Measurements from ENCODE around the gene COX10.

COX10 gene

GRCh38 chr17:14089179-14089578, 19.9 kb downstream of the COX10 start:
- no peak overlapping the region for H3K4me3 ChIP-seq (ENCODE audit: low read depth, low read length)
- TF ChIP-seq CTCF (IDR thresholded peaks at IDR 0.05; ENCODE audit: low read depth, low read length) = no peak

GRCh38 chr17:14091367-14091766, 22.1 kb downstream of the COX10 start:
- TF ChIP-seq CTCF (IDR thresholded peaks at IDR 0.05; ENCODE audit: low read depth, low read length) = no peak
- H3K4me3 ChIP-seq (ENCODE audit: low read depth, low read length) = no peak overlapping the region

- TF ChIP-seq CTCF (IDR thresholded peaks at IDR 0.05; ENCODE audit: low read depth, low read length) = no peak
- H3K4me3 ChIP-seq (ENCODE audit: low read depth, low read length) = no peak overlapping the region
These were observed 23.5 kb downstream of the COX10 start for GRCh38 chr17:14092808-14093207.

- TF ChIP-seq CTCF (IDR thresholded peaks at IDR 0.05; ENCODE audit: low read depth, low read length) = no peak
- H3K4me3 ChIP-seq (ENCODE audit: low read depth, low read length) = no peak overlapping the region
These were observed 25.6 kb downstream of the COX10 start for GRCh38 chr17:14094676-14095601.

- H3K4me3 ChIP-seq (ENCODE audit: low read depth, low read length) = no peak overlapping the region
- no peak for TF ChIP-seq CTCF (IDR thresholded peaks at IDR 0.05; ENCODE audit: low read depth, low read length)
These were observed 26.3 kb downstream of the COX10 start for GRCh38 chr17:14095631-14096030.

GRCh38 chr17:14098246-14098645, 28.9 kb downstream of the COX10 start:
- TF ChIP-seq CTCF (IDR thresholded peaks at IDR 0.05; ENCODE audit: low read depth, low read length) = no peak
- no peak overlapping the region for H3K4me3 ChIP-seq (ENCODE audit: low read depth, low read length)

- H3K4me3 ChIP-seq (ENCODE audit: low read depth, low read length) = no peak overlapping the region
- no peak for TF ChIP-seq CTCF (IDR thresholded peaks at IDR 0.05; ENCODE audit: low read depth, low read length)
These were observed 32.7 kb downstream of the COX10 start for GRCh38 chr17:14101976-14102375.
